IMR-90 (cell line): Measurements from ENCODE around the gene PREP.
"Not testable (repeated sequence)": the region's sequence is repeated elsewhere in the genome, so short reads cannot be mapped to it uniquely, and the experiment has no call there.

Experiments
- BHLHE40 ChIP-seq: fragments of 150-350 bp; IDR thresholded peaks from 2 replicates; pipeline ENCODE4 v1.6.1; 2016; ENCODE audit warnings: mild to moderate bottlenecking, low read depth, low read length
- CEBPB ChIP-seq: IDR thresholded peaks from 2 replicates; pipeline ENCODE4 v1.6.1; 2012; ENCODE audit warnings: low read depth, low read length, improper control_type of control experiment
- MXI1 ChIP-seq: IDR thresholded peaks from 2 replicates; pipeline ENCODE4 v1.6.1; 2012; ENCODE audit warnings: low read depth, mild to moderate bottlenecking, low read length, moderate library complexity, borderline replicate concordance
- POLR2A ChIP-seq: IDR thresholded peaks from 2 replicates; pipeline ENCODE4 v1.6.1; 2012; ENCODE audit warnings: mild to moderate bottlenecking, low read depth, low read length
- RAD21 ChIP-seq: IDR thresholded peaks from 2 replicates; pipeline ENCODE4 v1.6.1; 2012; ENCODE audit warnings: low read length, improper control_type of control experiment
- RCOR1 ChIP-seq: IDR thresholded peaks from 2 replicates; pipeline ENCODE4 v1.6.1; 2012; ENCODE audit warnings: mild to moderate bottlenecking, low read length, improper control_type of control experiment; ENCODE audit not compliant: insufficient replicate concordance
- RFX5 ChIP-seq: IDR thresholded peaks from 2 replicates; pipeline ENCODE4 v1.8.0; 2012; ENCODE audit warnings: low read depth, mild to moderate bottlenecking, low read length, moderate library complexity
- TF ChIP-seq, protein P1 (sequence below): conservative IDR thresholded peaks from 2 replicates; pipeline ENCODE4 v1.5.1; 2012; ENCODE audit warnings: mild to moderate bottlenecking, low read depth, low read length, improper control_type of control experiment
- TF ChIP-seq, protein P2 (sequence below): fragments of 150-350 bp; IDR thresholded peaks from 2 replicates; pipeline ENCODE4 v1.6.1; 2016; ENCODE audit warnings: low read depth, mild to moderate bottlenecking, low read length, moderate library complexity, borderline replicate concordance

DNA sequence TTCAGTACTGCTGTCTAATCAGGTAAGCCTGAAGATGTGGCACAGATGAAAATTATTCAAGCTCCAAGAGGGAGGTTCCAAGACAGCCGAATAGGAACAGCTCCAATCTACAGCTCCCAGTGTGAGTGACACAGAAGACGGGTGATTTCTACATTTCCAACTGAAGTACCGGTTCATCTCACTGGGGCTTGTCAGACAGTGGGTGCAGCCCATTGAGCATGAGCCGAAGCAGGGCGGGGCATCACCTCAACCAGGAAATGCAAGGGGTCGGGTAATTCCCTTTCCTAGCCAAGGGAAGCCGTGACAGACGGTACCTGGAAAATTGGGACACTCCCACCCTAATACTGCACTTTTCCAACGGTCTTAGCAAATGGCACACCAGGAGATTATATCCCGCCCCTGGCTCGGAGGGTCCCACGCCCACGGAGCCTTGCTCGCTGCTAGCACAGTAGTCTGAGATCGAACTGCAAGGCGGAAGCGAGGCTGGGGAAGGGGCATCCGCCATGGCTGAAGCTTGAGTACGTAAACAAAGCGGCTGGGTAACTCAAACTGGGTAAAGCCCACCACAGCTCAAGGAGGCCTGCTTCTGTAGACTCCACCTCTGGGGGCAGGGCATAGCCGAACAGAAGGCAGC is 64.4 kb downstream of the PREP start:
- TF ChIP-seq, protein P1, sequence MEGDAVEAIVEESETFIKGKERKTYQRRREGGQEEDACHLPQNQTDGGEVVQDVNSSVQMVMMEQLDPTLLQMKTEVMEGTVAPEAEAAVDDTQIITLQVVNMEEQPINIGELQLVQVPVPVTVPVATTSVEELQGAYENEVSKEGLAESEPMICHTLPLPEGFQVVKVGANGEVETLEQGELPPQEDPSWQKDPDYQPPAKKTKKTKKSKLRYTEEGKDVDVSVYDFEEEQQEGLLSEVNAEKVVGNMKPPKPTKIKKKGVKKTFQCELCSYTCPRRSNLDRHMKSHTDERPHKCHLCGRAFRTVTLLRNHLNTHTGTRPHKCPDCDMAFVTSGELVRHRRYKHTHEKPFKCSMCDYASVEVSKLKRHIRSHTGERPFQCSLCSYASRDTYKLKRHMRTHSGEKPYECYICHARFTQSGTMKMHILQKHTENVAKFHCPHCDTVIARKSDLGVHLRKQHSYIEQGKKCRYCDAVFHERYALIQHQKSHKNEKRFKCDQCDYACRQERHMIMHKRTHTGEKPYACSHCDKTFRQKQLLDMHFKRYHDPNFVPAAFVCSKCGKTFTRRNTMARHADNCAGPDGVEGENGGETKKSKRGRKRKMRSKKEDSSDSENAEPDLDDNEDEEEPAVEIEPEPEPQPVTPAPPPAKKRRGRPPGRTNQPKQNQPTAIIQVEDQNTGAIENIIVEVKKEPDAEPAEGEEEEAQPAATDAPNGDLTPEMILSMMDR = not testable (repeated sequence)
- not testable (repeated sequence) for TF ChIP-seq POLR2A, RAD21, MXI1, RCOR1, BHLHE40, CEBPB, RFX5
- TF ChIP-seq, protein P2, sequence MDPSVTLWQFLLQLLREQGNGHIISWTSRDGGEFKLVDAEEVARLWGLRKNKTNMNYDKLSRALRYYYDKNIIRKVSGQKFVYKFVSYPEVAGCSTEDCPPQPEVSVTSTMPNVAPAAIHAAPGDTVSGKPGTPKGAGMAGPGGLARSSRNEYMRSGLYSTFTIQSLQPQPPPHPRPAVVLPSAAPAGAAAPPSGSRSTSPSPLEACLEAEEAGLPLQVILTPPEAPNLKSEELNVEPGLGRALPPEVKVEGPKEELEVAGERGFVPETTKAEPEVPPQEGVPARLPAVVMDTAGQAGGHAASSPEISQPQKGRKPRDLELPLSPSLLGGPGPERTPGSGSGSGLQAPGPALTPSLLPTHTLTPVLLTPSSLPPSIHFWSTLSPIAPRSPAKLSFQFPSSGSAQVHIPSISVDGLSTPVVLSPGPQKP = not testable (repeated sequence)
